ENCODE results near the gene PARD3B. TPM values are rescaled to one million over a fixed set of nuclear protein-coding genes. Genes with fewer than 3 reads are reported as not detected.

Gene PARD3B
- total RNA-seq, 1 donor from 2014 or later = 8.4 TPM

- no peak for DNase-seq (ENCODE audit: low read depth, low spot score)
Observed at GRCh38 chr2:205545971-205546816, 1000.9 kb downstream of the PARD3B start.

- DNase-seq (ENCODE audit: low read depth, low spot score) = no peak
Observed at GRCh38 chr2:205555566-205556230, 1010.4 kb downstream of the PARD3B start.

- DNase-seq (ENCODE audit: low read depth, low spot score) = no peak
Observed at GRCh38 chr2:205556357-205556756, 1011.1 kb downstream of the PARD3B start.

DNA sequence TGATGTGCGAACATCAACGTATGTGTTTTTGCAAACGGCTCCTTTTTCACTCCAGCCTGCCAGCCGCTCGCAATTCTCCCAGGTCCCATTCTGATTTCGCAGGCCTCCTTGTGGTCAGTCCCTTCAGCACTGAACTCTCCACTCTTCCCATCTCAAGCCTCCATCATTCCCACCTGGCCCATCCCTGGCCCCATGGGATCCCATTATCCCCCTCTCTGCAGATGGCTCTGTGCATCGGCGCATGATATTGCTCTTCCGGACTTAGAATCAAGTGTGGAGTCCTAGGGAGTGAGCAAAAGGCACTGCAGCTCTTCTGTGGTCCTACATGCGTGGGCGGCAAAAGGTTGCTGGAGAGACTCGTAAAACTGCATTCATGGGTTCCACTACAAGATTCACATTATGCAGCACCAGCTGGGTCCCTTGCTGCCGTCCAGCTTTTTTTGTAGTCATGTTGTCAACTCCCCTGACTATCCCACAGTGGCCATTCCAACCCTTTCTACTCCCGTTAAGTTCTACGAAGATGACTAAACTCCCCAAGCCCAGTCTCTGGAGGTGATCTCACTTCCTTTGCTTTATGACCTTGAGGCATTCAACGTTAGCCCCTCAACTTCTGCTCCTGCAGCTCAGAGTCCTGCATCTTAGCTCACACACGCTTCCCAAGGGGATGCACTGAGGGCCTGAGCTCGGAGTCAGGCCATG is 1011.7 kb downstream of the PARD3B start:
- no peak for DNase-seq (ENCODE audit: low read depth, low spot score)

- DNase-seq (ENCODE audit: low read depth, low spot score) = no peak
Observed at GRCh38 chr2:205557873-205558272, 1012.6 kb downstream of the PARD3B start.

DNA sequence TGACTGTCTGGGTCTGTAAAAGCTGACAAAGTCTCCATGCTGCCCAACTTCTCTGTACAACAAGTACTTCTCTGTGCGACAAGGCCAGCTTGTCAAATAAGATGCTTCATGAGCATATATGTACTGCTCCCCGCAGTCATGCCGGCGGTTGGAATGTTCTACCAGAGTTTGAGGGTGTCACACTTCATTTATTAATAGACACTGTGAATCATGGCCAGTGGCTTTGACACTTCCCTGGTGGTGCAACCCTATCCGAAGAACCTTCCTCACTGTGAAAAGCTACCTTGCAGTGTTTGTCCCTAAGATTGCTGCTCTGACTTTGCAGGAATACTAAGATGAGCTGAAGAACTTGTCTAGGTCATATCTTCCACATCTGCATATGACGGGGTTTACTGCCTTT is 1016.2 kb downstream of the PARD3B start:
- no peak for DNase-seq (ENCODE audit: low read depth, low spot score)

- no peak for DNase-seq (ENCODE audit: low read depth, low spot score)
Observed at GRCh38 chr2:205563646-205564045, 1018.4 kb downstream of the PARD3B start.

GRCh38 chr2:205564346-205565141 is 1019.3 kb downstream of the PARD3B start:
- DNase-seq (ENCODE audit: low read depth, low spot score) = no peak

DNA sequence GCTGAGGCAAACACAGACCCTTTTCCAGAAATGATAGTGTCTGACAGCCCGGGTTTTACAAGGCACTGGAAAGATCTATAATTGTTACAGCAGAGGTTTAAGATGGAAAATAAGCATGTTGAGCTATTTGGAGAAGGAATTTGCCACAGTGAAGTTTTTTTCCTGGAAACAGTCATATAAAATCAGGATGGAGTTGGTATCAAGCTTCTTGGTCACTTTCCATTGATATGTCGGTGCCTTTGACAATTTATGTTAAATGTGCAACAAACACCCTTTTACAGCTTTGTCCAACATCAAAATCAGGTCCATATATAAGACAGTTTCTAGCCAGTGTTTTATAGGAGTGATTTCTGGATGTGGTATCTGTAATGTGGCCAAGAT is 1019.9 kb downstream of the PARD3B start:
- no peak for DNase-seq (ENCODE audit: low read depth, low spot score)

GRCh38 chr2:205566606-205567168 is 1021.4 kb downstream of the PARD3B start:
- no peak for DNase-seq (ENCODE audit: low read depth, low spot score)

DNA sequence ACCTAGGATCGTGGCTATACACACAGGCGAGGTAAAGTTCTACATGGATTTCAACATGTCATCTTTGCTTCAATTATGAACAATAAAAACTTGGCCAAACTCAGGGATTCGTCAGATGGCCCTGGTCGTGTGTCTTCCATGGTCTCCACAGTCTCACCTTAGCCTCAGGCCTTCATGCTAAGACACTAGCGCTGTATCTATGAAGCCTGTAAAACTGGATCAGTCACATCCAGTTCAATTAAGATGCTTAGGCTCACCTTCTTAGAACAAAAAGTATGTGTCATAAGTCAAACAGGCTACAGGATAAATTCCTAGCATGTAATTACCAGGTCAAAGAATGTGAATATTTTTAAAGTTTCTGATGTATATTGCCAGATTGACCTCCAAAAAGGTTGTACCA is 1023.3 kb downstream of the PARD3B start:
- no peak for DNase-seq (ENCODE audit: low read depth, low spot score)

DNA sequence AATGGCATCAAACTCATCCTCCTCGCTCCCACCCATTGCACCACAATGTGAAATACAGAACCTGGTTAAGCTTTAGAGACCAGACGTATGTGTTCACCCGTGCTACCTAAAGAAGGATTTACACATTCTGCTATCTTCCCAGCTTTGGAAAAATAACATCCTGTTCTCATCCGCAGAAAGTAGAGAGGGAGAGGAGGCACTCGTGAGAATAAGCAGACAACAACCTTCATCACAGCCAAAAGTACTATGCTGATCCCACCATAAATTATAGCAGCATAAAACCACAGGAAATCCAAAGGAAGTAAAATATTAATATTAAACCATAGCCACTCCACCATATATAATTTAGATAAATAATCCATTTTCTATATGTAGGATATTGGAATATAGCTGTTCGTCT is 1025.4 kb downstream of the PARD3B start:
- DNase-seq (ENCODE audit: low read depth, low spot score) = no peak

DNA sequence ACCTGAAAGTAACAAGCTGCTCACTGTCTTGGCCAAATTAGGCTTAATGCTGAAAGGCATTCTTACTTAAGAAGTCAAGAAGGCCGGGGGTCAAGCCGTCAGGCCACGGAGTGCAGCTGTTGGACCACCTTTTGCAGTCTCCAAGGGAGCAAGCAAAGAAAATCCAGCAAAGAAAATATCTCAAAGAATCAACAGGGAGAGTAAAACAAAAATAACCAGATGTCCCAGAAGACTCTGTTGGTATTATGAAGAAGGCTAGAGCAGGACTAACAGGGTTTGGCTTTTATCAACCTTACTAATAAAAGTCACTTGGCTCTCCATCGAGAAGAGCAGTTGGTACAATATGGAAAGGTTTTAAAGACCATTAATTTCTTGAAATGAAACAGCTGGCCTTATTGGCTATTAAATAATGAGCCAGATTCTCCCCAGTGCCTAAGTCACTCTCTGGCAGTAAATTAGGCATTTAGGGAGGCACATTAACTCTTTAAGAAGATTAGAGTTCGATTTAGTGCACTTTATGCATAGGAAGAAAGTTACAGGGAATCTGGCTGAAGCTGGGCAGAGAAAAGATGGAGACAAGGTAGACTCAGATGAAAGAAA is 1026.2 kb downstream of the PARD3B start:
- DNase-seq (ENCODE audit: low read depth, low spot score) = no peak

DNA sequence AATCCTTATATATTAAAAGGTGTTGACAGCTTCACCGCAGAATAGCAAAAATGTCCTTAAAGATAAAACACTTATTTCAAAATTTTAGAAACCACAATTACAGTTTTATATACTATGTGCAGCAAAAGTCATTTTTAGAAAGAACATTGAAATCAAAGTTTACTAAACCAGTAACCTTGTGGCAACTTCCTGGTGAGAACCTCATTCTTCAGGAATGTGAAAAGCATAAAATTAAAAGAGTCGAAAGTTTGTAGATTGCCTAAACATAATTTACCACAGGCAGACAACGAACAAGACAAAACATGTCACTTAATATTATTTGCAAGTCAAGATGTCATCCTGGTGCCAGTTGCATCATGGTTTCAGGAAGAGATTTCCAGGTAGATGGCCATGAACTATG is 1028.7 kb downstream of the PARD3B start:
- DNase-seq (ENCODE audit: low read depth, low spot score) = no peak

- DNase-seq (ENCODE audit: low read depth, low spot score) = no peak
Observed at GRCh38 chr2:205579335-205579734, 1034.1 kb downstream of the PARD3B start.

DNA sequence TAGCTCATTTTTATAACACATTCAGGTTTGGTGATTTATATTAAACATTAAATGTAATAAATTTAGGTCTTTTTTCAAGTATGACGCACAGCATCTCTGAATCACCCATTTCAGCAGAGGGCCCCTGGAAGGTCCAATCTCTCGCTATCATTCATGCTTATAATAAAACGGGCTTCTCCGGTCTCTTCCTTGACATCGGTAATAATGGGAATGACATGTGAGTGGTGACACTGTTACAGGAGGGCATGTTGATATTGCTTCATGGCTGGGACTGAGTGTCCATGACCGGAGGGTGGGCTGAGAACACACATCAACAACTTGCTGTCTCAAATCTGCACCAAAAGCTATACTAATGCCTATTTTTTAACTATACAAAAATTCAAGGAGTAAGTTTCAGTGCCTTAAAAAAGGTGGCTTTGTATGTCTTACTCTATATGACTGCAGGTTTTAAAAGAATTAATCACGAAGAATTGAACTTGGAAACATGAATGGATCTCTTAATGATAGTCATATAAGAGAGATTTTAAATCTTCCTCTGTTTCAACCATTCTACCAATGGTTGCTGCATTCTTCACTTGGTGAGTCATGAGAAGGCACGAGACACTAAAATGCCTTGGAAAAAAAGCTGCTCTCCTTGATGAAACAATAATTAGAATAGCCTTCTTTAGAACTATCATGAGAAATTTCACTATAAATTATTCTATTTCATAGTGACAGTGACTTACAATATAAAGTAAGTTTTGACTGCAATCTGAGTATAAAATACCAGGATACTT is 1035.1 kb downstream of the PARD3B start:
- DNase-seq (ENCODE audit: low read depth, low spot score) = no peak

DNA sequence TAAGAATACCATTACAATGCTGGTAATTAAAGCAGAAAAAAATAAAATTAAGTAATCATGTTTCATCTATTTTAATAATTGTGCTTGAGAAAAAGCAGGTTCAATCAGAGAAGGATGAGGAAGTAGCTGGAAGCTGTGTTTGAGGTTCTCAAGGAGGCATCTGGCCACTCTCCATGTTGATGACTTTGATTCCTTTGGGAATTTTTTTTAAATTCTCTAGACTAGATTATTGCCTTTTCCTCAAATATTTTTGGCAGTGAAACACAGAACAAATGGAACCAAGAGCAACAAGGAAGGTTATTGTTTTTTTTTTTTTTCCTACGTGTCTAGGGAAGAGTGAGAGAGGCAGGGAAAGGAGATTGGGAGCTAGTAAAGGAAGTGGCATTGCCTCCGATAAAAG is 1037.1 kb downstream of the PARD3B start:
- no peak for DNase-seq (ENCODE audit: low read depth, low spot score)

GRCh38 chr2:205585449-205586383 is 1040.4 kb downstream of the PARD3B start:
- DNase-seq (ENCODE audit: low read depth, low spot score) = no peak

- no peak for DNase-seq (ENCODE audit: low read depth, low spot score)
Observed at GRCh38 chr2:205586626-205587025, 1041.4 kb downstream of the PARD3B start.
